ENCODE data around the gene LRP11.

LRP11 gene

GRCh38 chr6:149782337-149782736 is 81.8 kb downstream of the LRP11 start:
- H3K4me3 ChIP-seq (ENCODE audit: low read depth, low read length) = no peak overlapping the region
- in situ Hi-C loops (cut with HindIII; ENCODE audit: low sequenced_read_pairs) = no loop called here
- no peak for TF ChIP-seq CTCF (IDR thresholded peaks at IDR 0.05; ENCODE audit: low read depth, low read length, missing control alignments)
- DNase-seq (ENCODE audit: low read depth) = no peak

GRCh38 chr6:149781715-149782114 is 82.4 kb downstream of the LRP11 start:
- no peak for DNase-seq (ENCODE audit: low read depth)
- TF ChIP-seq CTCF (IDR thresholded peaks at IDR 0.05; ENCODE audit: low read depth, low read length, missing control alignments) = no peak
- in situ Hi-C loops (cut with HindIII; ENCODE audit: low sequenced_read_pairs) = no loop called here
- no peak overlapping the region for H3K4me3 ChIP-seq (ENCODE audit: low read depth, low read length)

- no peak for TF ChIP-seq CTCF (IDR thresholded peaks at IDR 0.05; ENCODE audit: low read depth, low read length, missing control alignments)
- DNase-seq (ENCODE audit: low read depth) = no peak
- in situ Hi-C loops (cut with HindIII; ENCODE audit: low sequenced_read_pairs) = no loop called here
- no peak overlapping the region for H3K4me3 ChIP-seq (ENCODE audit: low read depth, low read length)
Observed at GRCh38 chr6:149779644-149779963, 84.6 kb downstream of the LRP11 start.

- in situ Hi-C loops (cut with HindIII; ENCODE audit: low sequenced_read_pairs) = no loop called here
- DNase-seq (ENCODE audit: low read depth) = no peak
- TF ChIP-seq CTCF (IDR thresholded peaks at IDR 0.05; ENCODE audit: low read depth, low read length, missing control alignments) = no peak
- no peak overlapping the region for H3K4me3 ChIP-seq (ENCODE audit: low read depth, low read length)
Observed at GRCh38 chr6:149777624-149778023, 86.5 kb downstream of the LRP11 start.

- no peak overlapping the region for H3K4me3 ChIP-seq (ENCODE audit: low read depth, low read length)
- DNase-seq (ENCODE audit: low read depth) = no peak
- in situ Hi-C loops (cut with HindIII; ENCODE audit: low sequenced_read_pairs) = no loop called here
- TF ChIP-seq CTCF (IDR thresholded peaks at IDR 0.05; ENCODE audit: low read depth, low read length, missing control alignments) = no peak
Observed at GRCh38 chr6:149771925-149772324, 92.2 kb downstream of the LRP11 start.

- H3K4me3 ChIP-seq (ENCODE audit: low read depth, low read length) = no peak overlapping the region
- DNase-seq (ENCODE audit: low read depth) = no peak
- no peak for TF ChIP-seq CTCF (IDR thresholded peaks at IDR 0.05; ENCODE audit: low read depth, low read length, missing control alignments)
- in situ Hi-C loops (cut with HindIII; ENCODE audit: low sequenced_read_pairs) = no loop called here
Observed at GRCh38 chr6:149771185-149771584, 93.0 kb downstream of the LRP11 start.

GRCh38 chr6:149769676-149770075 is 94.5 kb downstream of the LRP11 start:
- in situ Hi-C loops (cut with HindIII; ENCODE audit: low sequenced_read_pairs) = no loop called here
- no peak overlapping the region for H3K4me3 ChIP-seq (ENCODE audit: low read depth, low read length)
- no peak for TF ChIP-seq CTCF (IDR thresholded peaks at IDR 0.05; ENCODE audit: low read depth, low read length, missing control alignments)
- DNase-seq (ENCODE audit: low read depth) = no peak

Data from astrocyte of the cerebellum (primary cell).